ENCODE measurements around the gene LCORL.
A peak's percentile ranks its signal among the peaks of the same experiment; 100 is the strongest.
"Not testable (repeated sequence)": the region's sequence is repeated elsewhere in the genome, so short reads cannot be mapped to it uniquely, and the experiment has no call there.

Gene LCORL

DNA sequence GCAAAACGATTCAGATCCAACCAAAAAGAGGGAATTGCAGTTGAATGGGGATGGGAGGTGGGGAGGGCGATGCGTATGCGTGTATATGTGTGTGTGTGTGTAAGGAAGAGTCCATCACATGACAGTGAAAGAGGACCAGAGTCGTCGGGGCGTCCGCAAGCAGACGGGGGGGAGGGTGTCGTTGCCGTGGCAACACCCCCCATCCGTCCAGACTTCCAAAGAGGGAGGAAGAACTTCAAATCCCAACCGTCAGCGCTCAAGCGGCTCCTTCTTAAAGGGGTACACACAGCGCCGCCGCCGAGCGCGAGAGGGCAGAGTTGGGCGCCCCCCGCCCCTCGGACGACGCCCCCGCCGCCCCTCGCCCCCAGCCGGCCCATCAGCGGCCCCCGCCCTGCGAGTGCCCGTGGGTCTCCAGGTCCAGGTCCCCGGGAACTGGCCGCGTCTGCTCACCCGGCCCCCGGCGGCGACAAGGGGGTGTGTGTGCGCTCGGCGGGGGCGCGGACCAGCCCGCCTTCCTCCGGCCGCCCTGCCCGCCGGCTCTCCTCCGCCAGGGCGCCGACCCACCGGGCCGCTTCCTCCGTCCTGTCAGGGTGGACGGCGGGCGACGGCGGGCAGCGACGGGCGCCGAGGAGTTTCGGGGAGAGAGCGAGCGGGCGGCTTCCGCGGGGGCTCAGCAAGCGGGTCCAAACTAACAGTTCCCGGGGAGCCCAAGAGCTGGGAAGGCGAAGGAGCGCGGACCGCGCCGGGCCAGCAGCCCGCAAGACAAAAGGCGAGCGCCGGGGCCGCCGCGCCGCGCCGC lies 685 bp downstream of the LCORL start:
- TF ChIP-seq, protein P1, sequence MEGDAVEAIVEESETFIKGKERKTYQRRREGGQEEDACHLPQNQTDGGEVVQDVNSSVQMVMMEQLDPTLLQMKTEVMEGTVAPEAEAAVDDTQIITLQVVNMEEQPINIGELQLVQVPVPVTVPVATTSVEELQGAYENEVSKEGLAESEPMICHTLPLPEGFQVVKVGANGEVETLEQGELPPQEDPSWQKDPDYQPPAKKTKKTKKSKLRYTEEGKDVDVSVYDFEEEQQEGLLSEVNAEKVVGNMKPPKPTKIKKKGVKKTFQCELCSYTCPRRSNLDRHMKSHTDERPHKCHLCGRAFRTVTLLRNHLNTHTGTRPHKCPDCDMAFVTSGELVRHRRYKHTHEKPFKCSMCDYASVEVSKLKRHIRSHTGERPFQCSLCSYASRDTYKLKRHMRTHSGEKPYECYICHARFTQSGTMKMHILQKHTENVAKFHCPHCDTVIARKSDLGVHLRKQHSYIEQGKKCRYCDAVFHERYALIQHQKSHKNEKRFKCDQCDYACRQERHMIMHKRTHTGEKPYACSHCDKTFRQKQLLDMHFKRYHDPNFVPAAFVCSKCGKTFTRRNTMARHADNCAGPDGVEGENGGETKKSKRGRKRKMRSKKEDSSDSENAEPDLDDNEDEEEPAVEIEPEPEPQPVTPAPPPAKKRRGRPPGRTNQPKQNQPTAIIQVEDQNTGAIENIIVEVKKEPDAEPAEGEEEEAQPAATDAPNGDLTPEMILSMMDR (conservative IDR thresholded peaks at IDR 0.05; ENCODE audit: low read depth, low read length): no peak
- peak; percentile 84 for DNase-seq (ENCODE audit: low read depth)
- H3K4me3 ChIP-seq (ENCODE audit: low read depth, low read length): peak overlapping the region; percentile 91

DNA sequence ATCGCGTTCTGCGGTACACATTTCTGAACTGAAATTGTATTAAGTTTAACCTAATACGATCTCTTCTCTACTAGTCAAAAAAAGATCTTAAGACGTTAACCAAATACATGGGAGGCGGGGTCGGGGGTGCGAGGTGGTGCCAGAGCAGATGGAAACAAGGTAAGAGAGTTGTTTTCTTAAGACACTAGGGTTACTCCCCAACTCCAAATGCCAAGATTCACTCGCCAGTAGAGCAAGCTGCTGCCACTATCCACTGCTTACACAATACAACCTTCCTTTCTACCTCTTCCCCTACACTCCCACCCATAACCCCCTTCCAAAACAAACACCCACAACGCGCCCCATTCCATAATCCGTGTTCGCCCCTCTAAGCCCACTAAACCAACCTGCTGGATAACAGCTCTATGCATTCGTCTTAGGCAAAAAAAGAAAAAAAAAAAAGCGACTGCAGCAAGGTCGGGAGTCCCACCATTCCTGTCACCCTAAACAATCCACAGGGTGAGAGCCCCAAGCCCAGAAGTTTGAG lies 1.3 kb downstream of the LCORL start:
- H3K4me3 ChIP-seq (ENCODE audit: low read depth, low read length): peak overlapping the region; percentile 91
- TF ChIP-seq, protein P1 (conservative IDR thresholded peaks at IDR 0.05; ENCODE audit: low read depth, low read length): no peak
- peak; percentile 15 for DNase-seq (ENCODE audit: low read depth)

DNA sequence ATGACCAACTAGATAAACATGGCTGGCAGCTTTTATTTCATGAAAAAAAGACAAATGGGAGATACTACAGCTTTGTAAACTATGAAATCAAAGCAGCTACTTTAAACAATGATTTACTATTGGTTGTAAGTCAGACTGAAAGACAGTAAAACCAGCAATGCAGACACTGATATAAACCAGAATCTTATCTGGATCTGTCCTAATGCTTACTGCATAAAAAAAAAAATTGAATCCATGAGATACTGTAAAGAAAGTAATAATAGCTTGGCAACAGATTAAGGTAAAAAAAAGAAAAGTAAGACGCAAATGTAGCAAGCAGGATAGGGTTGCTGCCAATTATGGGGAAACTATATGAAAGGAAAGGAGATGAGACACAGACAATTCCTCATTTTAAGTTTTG lies 7.3 kb downstream of the LCORL start:
- no peak overlapping the region for H3K4me3 ChIP-seq (ENCODE audit: low read depth, low read length)
- no peak for DNase-seq (ENCODE audit: low read depth)
- TF ChIP-seq, protein P1 (conservative IDR thresholded peaks at IDR 0.05; ENCODE audit: low read depth, low read length): no peak

DNA sequence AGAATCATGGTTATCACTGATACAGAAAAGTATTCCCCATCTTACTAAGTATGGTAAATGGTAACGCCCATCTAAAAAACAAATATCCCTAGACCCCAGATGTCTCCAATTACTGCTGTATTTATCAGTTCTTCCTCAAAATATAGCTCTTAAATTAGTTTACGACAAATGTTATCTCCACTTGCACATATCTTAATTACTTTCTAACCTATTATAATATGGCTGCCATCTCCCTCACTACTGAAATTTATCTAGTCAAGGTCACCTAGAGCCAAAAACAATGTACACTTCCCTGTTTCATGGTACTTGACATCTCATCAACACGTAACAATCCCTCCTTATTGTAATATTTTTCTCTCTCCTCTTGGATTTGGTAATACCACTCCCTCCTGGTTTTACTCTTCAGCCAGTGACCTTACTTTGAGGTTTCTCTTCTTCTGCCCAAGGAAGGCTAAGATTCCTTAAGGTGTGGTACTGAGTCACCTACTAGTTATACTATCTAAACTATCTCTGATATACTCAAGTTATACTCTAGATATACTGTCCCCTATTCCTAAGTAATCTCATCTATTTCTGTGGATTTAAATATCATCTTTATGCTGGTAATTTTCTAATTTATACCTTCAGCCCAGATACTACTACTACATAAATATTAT lies 8.6 kb downstream of the LCORL start:
- TF ChIP-seq, protein P1 (conservative IDR thresholded peaks at IDR 0.05; ENCODE audit: low read depth, low read length): no peak
- no peak for DNase-seq (ENCODE audit: low read depth)
- no peak overlapping the region for H3K4me3 ChIP-seq (ENCODE audit: low read depth, low read length)

DNA sequence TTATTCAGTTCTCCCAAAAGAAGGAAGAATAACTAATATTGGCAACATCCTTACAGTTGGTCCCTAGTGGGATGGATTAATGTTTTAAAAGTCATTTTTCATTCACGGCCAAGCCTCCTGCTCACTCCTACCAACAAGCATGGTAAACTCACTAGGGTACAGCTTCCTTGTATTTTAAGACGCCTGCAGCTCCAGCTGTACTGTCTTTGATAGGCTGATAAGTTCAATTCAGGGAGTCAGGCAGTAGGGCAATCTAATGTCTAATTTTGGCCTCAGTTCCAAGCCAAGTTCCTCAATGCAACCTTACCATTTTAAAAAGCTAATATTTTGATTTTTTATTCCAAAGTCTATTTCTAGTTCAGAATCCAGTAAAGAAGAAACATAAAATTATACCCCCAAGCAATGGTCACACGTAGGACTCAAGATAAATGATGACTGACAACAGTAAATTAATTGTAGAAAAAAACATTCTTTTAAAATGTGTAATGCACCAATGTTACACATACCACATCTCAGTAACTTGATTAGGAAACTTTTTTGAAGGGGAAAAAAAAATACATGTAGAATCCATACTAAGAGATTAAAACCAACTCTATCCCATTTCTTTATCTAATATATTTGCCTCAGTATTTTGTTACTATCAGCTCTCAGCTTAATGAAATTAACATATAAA lies 9.3 kb downstream of the LCORL start:
- no peak overlapping the region for H3K4me3 ChIP-seq (ENCODE audit: low read depth, low read length)
- TF ChIP-seq, protein P1 (conservative IDR thresholded peaks at IDR 0.05; ENCODE audit: low read depth, low read length): no peak
- DNase-seq (ENCODE audit: low read depth): no peak

DNA sequence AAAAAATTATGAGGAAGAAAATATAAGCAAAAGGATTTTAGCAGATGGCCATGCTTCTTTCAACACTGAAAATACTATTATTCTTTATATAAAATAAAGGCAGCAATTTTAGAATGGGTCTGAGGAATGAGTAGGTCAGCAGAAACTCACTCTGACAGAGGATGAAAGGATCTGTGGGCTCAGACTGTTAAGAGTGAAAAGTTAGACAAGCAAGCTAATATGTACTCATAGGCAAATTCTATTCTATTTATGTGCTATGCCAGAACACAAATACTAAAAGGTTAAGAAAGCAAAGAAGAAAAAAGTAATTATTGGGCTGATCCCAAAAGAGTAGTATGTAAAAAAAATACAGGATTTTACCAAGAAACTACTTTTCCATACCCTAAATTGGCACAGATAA lies 13.9 kb downstream of the LCORL start:
- TF ChIP-seq, protein P1 (conservative IDR thresholded peaks at IDR 0.05; ENCODE audit: low read depth, low read length): no peak
- no peak overlapping the region for H3K4me3 ChIP-seq (ENCODE audit: low read depth, low read length)
- DNase-seq (ENCODE audit: low read depth): no peak

DNA sequence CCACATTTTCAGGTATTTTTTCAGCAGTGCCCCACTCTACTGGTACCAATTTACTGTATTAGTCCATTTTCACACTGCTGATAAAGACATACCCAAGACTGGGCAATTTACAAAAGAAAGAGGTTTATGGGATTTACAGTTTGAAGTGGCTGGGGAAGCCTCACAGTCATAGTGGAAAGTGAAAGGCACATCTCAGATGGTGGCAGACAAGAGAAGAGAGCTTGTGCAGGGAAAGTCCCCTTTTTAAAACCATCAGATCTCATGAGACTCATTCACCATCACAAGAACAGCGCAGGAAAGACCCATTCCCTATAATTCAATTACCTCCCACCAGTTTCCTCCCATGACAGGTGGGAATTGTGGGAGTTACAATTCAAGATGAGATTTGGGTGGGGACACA lies 15.1 kb downstream of the LCORL start:
- H3K4me3 ChIP-seq (ENCODE audit: low read depth, low read length); DNase-seq (ENCODE audit: low read depth): not testable (repeated sequence)
